ENCODE results near the gene RNH1.

GRCh38 chr11:476416-476815 is 30.6 kb downstream of the RNH1 start:
- TF ChIP-seq CTCF (IDR thresholded peaks at IDR 0.05) (no peak), POLR2A (IDR thresholded peaks at IDR 0.05) (no peak)

Data from body of pancreas (tissue), 4 donors.